ENCODE data around the gene ZNF582.

GRCh38 chr19:56441206-56441792 is 48.0 kb upstream of the ZNF582 start:
- TF ChIP-seq POLR2A (IDR thresholded peaks at IDR 0.05) (no peak), CTCF (IDR thresholded peaks at IDR 0.05) (no peak)
